ENCODE data around the gene HSP90AB1. TPM values are rescaled to one million over a fixed set of nuclear protein-coding genes. Genes with fewer than 3 reads are reported as not detected.

The HSP90AB1 gene
- total RNA-seq, 1 donor from 2014 or later: 1,541 TPM

GRCh38 chr6:44260451-44261297 is 13.8 kb downstream of the HSP90AB1 start:
- H3K4me3 ChIP-seq (ENCODE audit: low read depth, low read length): no peak overlapping the region
- no peak for TF ChIP-seq CTCF (conservative IDR thresholded peaks at IDR 0.05; ENCODE audit: low read depth, low read length)
- no peak for DNase-seq (ENCODE audit: low read depth)

GRCh38 chr6:44261581-44261980 is 14.7 kb downstream of the HSP90AB1 start:
- TF ChIP-seq CTCF (conservative IDR thresholded peaks at IDR 0.05; ENCODE audit: low read depth, low read length): no peak

GRCh38 chr6:44262467-44263353 is 15.8 kb downstream of the HSP90AB1 start:
- TF ChIP-seq CTCF (conservative IDR thresholded peaks at IDR 0.05; ENCODE audit: low read depth, low read length): no peak
- DNase-seq (ENCODE audit: low read depth): no peak
- peak overlapping the region; percentile 93 for H3K4me3 ChIP-seq (ENCODE audit: low read depth, low read length)

More at GRCh38 chr6:44261581-44261980, 14.7 kb downstream of the HSP90AB1 start:
- H3K4me3 ChIP-seq (ENCODE audit: low read depth, low read length): no peak overlapping the region
- no peak for DNase-seq (ENCODE audit: low read depth)

GRCh38 chr6:44263354-44264100 is 16.6 kb downstream of the HSP90AB1 start:
- H3K4me3 ChIP-seq (ENCODE audit: low read depth, low read length): peak overlapping the region; percentile 93
- peak; percentile 22 for DNase-seq (ENCODE audit: low read depth)
- TF ChIP-seq CTCF (conservative IDR thresholded peaks at IDR 0.05; ENCODE audit: low read depth, low read length): no peak

- no peak for DNase-seq (ENCODE audit: low read depth)
- TF ChIP-seq CTCF (conservative IDR thresholded peaks at IDR 0.05; ENCODE audit: low read depth, low read length): no peak
- peak overlapping the region; percentile 93 for H3K4me3 ChIP-seq (ENCODE audit: low read depth, low read length)
These were observed 17.5 kb downstream of the HSP90AB1 start for GRCh38 chr6:44264154-44265006.

Data from epithelial cell of proximal tubule (primary cell).